ENCODE data around the gene NLRP5.
A peak's percentile ranks its signal among the peaks of the same experiment; 100 is the strongest.
"Not testable (repeated sequence)": the region's sequence is repeated elsewhere in the genome, so short reads cannot be mapped to it uniquely, and the experiment has no call there.

Gene NLRP5

DNA sequence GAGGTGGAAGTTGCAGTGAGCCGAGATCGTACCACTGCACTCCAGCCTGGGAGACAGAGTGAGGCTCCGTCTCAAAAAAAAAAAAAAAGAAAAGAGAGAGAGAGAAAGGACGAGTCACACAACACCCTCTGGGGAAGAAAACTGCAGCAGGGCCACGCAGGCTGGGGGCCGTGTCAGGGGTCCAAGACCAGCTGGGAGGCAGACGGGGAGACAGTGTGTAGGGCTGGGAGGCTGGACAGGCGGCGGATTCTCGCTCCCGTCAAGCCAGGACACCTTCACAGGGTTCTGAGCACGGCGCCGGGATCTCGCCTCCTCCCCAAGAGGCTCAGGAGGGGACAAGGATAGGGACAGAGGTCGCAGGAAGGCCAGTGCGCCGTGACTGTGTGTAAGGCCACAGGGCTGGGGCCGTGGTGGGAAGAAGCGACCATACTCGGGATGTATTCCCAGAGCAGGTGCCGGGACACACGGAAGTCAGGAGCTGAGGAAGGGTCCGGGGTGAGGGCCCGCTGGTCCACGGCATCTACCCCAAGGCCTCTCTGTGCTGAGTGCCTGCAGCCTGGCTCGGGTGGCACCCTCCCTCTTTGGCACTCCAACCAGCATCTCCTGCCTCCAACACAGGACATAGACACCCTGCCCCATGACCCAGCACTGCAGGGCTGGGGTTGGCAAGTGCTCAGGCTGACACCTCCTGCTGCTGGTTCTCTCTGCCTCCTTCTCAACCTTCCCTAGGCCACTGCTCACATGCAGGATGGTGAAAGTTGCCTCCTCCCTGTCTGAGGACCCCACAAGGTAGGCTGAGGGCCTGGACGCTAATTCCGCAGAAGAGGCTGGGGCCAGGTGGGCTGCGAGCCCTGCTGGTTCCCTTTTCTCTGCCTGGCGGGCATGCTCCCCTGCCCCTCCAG lies 113.3 kb downstream of the NLRP5 start:
- no peak for DNase-seq

DNA sequence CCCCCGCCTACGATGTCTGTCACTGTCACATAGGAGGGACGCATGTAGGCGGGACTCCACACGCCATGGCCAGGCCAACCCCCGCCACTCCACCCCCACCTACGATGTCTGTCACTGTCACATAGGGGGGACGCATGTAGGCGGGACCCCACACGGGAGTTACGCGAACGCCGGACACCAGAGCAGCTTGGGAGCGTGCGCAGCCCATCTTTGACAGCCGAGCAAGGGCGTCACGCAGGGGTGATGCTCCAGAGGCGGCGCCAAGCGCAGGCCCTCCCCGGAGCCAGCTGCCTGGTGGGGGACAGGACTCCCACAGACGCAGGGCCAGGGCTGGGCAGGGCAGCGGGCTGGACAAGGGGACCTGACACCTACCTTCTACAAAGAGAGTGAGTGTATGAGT lies 114.5 kb downstream of the NLRP5 start:
- no peak for DNase-seq

DNA sequence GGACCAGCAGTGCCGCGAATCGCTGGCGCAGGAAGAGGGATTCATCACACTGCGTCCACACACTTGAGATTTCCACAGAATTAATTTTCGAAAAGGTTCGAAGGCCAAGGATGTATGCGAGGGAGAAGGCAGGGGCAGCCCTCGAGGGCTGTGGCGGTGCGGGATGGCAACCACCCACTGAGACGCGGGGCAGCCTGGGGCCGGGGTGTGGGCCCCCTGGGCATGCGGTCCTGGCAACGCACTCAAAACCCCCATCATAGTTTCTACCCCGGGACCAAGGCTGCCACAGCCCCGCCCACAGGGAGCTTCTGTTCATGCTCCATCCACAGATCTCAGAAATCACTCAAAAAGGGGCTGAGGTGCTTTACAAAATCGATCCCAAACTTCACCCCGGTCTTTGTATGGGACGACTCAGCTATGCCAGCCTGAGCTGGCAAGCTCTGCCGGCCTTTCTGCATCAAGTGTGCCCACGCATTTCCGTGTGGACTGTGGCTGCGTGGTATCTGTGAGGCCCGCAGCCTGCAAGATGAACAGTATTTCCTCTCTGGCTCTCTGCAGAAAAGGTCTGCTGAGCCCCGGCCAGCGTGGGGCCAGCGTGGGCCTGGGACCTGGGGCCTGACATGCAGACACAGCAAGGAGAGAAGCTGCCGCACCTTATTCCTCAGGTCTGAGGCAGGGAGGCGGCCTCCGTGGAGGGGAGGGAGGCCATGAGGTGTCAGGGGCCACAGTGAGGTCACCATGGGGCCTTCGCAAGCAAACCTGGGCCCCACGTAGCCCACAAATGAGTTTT lies 115.4 kb downstream of the NLRP5 start:
- DNase-seq, result no peak

DNA sequence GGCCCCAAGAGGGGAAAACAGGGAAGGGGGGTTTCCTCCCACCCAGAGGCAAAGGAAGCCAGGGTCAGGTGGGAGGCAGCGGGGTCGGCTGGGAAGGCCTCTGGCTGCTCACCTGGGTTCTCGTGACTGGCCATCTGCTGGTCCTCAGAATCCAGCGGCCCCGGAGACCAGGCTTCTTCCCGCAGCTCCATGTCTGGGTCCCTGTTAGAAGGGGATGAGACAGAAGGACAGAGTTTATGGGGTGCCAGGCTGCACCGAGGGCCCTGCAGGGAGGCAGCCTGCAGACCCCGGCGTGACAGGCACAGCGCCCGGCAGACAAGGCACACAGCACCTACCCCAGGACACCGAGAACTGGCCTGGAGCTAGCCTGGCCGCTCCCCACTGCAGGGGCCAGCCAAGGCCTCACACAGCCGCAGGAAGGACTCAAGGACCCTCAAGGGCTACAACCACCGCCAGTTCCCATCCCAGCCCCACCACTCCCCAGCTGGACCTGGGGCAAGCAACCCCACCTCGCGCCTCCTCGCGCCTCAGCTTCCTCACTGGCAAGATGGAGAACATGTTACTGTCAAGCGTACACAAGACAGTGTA lies 116.5 kb downstream of the NLRP5 start:
- no peak for DNase-seq

GRCh38 chr19:56104423-56104822 lies 117.8 kb downstream of the NLRP5 start:
- no peak for DNase-seq

DNA sequence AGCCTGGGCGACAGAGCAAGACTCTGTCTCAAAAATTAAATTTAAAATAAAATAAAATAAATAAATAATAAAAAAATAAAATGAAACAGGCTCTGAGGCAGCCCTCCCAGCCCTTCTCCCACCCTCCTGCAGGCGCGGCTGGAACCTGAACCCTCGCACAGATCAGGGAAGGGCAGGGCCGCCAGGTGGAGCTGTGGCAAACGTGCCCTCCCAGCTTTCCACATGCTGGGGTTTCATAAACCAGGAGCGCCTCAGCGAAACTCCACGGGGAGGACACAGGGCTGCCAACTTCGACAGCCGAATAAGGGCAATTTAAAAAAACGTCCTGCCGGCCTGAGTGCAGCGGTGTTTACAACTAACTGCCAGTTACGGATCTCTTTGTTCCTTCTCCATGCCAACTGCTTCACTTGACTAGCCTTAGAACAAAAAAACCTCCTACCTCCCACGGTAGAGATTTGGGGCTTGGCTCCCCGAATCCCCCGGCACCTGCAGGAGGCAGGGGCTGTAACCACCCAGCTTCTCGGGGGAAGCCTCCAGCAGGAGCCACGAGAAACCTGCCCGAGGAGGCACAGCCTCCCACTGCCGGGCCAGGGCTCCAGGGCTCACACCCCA lies 118.6 kb downstream of the NLRP5 start:
- peak; percentile 50 to 55 for DNase-seq

GRCh38 chr19:56105831-56106396 lies 119.3 kb downstream of the NLRP5 start:
- DNase-seq, result not testable (repeated sequence)

DNA sequence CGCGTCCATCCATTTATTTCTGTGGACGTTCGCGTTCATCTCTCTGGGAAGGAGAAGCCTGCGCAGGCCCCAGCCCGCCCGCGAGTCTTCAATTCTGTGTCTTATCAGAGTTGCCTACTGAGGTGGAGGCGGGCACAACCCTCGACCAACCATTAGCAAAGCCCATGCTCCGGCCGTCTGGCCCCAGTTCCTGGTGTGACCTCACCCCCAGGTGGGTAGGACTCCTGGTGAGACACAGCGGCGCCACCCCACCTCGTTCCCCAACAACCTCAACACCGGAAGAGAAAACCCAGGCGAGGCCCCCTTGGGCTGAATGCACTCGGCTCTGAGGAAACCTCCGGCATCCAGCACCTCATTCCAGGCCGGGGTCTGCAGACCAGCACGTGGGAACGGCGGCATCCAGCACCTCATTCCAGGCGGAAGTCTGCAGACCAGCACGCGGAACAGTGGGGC lies 119.8 kb downstream of the NLRP5 start:
- DNase-seq, result no peak

DNA sequence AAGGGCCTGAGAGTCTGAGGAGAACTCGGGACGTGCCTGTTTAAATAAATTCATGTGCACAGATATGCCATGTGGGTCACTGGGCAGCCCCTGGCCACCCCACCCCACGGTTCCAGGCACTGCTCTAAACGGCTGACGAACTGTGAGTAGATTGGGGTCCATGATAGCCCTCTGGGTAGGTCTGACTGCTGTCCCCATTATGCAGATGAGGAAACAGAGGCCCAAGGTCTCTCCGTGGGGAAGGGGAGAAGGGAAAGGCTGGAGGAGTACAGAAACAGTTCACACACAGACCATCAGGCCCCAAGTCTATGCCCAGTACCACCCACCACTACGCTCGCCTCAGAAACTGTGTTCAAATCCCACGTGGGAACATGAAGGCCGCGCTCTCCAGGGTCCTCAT lies 120.4 kb downstream of the NLRP5 start:
- no peak for DNase-seq

DNA sequence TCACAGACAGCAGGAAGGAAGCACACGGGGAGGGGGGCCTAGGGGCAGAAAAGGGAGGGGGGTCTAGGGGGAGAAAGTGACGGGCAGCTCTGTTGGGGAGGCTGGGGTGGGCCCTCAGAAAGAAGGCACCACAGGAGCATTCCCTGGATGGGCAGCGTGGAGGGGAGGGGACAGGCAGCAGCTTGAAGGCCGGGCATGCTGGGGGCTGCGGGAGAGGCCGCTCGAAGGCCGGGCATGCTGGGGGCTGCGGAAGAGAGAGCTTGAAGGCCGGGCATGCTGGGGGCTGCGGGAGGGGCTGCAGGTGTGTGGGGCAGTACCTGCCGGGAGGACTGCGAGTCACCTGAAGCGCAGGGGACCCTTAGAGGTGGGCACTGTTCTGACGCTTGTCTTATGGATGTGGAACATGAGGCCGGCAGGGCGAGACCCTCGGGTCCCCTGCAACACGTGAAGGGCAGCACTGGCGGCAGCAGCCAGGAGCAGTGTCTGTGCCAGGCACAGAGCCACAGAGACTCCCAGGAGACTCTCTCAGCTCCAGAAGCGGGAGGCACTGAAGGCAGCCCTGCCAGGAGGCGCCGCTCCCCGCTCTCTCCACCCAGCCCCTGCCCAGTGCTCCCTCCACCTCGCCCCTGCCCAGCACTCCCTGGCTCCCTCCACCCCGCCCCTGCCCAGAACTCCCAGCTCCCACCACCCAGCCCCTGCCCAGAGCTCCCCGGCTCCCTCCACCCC lies 121.2 kb downstream of the NLRP5 start:
- DNase-seq, result no peak

GRCh38 chr19:56108447-56109195 lies 122.0 kb downstream of the NLRP5 start:
- no peak for DNase-seq

GRCh38 chr19:56109226-56109625 lies 122.7 kb downstream of the NLRP5 start:
- no peak for DNase-seq

- no peak for DNase-seq
Observed at GRCh38 chr19:56110515-56111448, 124.2 kb downstream of the NLRP5 start.

Measured in CD4-positive, alpha-beta T cell treated with Interferon alpha-2 for 1 hour (primary cell).